ENCODE results near the gene C19orf85. TPM values are rescaled to one million over a fixed set of nuclear protein-coding genes. Genes with fewer than 3 reads are reported as not detected.
"Not testable (repeated sequence)": the region's sequence is repeated elsewhere in the genome, so short reads cannot be mapped to it uniquely, and the experiment has no call there.

C19orf85 gene
- polyA plus RNA-seq, 4 donors = not detected

DNA sequence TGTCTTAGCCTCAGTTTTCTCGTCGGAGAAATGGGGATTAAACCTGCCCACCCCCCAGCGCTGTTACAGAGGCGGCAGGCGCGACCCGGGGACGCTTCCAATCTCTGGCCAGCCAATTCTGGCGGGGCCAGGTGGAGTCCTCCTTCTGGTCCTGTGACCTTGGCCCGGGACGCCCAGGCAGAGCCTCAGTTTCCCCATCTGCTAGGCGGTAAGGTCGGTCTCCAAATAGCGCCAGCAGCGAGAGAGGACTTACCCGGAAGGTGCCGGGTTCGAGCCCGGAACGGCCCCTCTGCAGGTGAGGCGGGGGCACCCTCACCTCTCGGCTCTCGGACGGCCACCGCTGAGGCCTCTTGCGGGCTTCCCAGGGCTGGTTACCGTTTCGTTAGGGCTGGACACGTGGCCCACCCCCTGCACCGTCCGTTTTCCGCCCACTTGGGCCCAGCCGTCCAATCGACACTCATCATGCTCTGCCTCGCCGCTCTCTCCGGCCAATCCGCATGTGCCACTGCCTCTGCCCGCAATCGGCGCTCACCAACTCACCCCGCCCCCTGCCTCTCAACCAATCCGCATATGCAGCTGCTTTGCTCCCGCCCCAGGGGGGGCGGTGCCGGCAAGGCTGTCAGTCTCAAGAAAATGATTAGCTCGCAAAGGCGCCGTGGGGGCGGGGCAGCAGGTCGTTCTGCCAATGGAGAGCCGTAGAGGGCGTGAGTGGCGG, 3.1 kb downstream of the C19orf85 start, which contains the start of gene ISOC2:
Gene ISOC2, minus strand, starts transcription at position 384 of the 715 bp plus-strand sequence. CDS start 5,156 bp downstream, outside the sequence.
- DNase-seq (ENCODE audit: low read depth in 4 of 4, low spot score in 2 of 4) = peak; percentile 92 to 100 (median 99)

DNA sequence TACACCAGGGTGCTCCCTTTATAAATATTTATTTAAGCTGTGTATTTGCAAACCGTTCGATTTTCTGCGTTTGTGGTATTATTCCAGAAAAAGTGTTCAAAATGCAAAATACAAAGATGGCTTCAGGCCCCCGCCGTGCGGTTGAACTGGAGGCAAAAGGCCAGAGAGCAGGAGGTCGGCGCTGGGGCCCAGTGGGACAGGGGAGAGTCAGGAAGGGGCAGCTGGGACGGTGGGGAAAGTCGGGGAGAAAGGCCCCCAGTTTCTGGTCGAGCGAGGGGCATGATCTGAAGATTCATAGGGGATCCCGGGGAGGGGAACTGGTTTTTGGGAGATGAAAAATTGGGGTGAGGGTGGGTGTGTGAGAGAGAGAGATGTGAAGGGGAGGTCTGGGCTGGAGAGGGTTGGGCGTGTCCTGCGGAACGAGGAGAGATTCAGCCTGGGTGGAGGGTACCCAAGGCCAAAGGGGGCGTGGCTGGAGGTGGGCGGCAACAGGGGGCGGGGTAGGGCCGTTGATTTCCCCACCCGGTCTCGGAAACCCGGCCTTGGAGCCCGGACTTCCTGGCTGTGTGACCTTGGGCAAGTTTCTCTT, 3.8 kb downstream of the C19orf85 start:
- DNase-seq (ENCODE audit: low read depth in 4 of 4, low spot score in 2 of 4) = no peak

DNA sequence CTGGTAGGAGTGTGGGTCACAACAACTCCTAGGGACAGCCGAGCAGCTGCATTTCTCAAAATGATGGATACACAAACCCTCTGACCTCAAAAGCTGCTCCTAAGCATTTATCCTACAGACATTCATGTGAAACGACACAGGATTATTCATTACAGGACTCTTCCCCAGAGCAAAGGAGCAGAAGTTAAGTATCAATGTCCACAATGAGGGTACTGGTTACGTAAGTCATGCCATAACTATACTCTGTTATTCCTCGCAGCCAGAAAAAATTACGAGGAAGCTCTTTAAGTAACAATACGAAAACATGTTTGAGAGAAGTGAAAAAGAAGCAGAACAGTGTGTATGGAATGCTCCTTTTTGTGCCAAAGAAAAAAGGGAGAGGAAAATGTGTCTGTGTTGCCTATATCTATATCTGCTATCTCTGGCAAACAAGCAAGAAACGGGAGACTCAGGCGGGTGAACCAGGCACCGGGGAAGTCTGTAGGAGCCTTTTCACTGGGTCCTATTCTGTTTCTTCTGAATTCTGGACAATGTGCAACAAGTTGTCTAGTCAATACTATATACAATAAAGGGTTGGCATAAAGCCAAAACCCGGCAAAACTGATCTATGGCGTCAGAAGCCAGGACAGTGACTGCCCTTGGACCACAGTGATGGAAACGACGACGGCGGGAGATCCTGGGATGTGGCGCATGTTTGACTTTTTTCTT, 4.4 kb downstream of the C19orf85 start:
- DNase-seq (ENCODE audit: low read depth in 4 of 4, low spot score in 2 of 4) = no peak

DNA sequence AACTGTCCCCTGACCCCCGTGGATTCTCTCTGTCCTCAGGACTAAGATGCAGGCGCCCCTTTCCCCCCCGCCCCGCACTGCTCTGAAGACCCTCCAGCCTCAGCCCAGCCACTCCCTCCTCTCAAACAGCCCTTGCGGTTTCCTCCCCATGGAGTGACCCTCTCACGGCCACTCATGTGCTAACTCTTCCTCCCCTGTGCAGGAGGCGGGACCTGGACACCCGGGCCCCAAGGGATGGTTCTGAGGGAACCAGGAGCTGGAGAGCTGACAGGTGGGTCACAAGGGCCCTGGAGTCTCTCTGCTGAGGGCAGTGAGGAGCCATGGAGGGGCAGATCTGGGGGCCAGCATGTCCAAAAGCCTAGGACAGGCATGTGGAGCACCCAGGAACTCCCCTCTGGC, 5.0 kb downstream of the C19orf85 start:
- DNase-seq (ENCODE audit: low read depth in 4 of 4, low spot score in 2 of 4) = no peak

DNA sequence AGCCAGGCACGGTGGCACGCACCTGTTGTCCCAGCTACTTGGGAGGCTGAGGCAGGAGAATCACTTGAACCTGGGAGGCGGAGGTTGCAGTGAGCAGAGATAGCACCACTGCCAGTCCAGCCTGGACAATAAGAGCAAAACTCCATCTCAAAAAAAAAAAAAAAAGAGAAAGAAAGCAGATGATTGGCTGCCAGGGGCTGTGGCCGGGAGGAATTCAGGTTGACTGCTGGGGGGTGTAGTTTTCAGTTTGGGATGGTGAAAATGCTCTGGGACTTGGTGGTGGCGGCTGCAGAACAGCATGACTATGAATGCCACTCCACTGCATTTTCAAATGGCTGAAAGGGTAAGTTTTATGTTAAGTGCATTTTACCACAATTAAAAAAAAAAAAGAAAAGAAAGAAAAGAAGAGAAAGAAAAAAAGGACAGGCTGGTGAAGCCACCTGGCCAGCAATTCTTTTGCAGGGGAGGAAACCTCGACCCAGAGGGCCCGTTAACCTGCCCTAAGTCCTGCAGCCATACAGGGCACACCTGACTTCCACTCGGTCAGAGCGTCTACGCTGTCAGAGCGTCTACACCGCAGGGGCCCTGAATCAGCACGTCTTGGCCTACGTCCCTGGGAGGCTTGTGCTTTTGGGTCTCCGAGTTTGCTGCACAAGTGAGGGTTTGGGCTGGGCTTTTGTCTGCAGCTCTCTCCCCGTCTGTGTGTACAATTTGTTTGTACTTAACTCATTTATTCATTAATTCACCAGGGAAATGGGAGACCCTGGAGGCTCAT, 6.7 kb downstream of the C19orf85 start:
- DNase-seq (ENCODE audit: low read depth in 4 of 4, low spot score in 2 of 4) = no peak

DNA sequence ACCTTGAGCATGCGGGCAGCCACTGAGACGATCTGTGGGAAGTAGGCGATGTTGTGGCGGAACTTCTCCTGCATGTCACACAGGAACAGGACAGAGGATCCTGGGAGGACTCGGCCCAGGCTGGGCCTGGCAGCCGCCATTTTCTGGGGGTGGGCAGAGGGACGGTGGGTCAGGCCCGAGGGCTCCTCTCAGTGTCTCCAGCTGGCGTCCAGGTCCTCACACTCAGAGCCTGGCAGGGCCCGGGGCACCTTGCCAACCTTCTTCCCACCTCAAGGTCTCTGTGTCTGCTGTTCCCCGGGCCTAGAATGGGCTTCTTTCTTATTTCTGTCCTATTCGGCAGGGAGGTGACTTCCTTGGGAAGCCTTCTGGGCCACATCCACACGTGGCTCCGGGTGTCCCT, 8.2 kb downstream of the C19orf85 start:
- DNase-seq (ENCODE audit: low read depth in 4 of 4, low spot score in 2 of 4) = no peak

DNA sequence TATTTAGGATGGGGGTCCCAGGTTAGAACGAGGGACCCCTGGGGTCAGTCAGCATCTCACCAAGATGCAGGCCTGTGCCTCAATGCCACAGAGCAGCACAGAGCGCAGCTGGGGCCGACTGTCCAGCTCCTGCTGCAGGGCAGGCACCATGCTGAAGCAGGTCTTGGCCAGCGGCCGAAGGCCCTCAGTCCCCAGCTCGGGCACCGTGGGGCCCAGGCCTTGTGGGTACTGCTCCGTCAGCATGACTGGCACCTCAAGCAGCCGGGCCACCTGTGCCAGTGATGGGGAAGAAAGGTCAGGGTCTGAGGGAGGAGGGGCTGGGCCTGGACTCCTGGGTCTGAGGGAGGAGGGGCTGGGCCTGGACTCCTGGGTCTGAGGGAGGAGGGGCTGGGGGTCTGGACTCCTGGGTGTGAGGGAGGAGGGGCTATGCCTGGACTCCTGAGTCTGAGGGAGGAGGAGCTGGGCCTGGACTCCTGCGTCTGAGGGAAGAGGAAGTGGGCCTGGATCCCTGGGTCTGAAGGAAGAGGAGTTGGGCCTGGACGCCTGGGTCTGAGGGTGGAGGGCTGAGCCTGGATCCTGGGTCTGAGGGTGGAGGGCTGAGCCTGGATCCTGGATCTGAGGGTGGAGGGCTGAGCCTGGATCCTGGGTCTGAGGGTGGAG, 8.8 kb downstream of the C19orf85 start:
- no peak for DNase-seq (ENCODE audit: low read depth in 4 of 4, low spot score in 2 of 4)

DNA sequence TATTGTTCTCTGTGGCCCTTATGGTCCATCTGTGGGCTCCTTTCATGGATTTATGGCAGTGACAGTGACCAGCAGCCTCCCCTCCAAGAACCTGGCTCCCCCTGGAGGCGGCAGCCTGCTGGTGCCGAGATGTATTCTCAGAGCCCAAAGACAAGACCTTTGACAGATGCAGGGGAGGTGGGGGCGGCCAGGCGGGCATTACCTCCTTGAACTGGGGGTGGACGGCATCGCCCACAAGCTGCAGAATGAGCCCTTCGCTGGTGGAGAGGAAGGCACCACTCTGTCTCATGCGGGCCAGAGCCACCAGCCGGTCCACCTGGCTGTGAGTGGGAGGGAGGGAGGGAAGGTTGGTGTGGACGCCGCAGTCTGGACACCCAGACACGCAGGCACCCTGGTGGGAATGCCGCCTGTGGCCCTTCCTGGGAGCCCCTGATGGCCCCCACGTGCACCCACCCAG, 9.7 kb downstream of the C19orf85 start:
- no peak for DNase-seq (ENCODE audit: low read depth in 4 of 4, low spot score in 2 of 4)

DNA sequence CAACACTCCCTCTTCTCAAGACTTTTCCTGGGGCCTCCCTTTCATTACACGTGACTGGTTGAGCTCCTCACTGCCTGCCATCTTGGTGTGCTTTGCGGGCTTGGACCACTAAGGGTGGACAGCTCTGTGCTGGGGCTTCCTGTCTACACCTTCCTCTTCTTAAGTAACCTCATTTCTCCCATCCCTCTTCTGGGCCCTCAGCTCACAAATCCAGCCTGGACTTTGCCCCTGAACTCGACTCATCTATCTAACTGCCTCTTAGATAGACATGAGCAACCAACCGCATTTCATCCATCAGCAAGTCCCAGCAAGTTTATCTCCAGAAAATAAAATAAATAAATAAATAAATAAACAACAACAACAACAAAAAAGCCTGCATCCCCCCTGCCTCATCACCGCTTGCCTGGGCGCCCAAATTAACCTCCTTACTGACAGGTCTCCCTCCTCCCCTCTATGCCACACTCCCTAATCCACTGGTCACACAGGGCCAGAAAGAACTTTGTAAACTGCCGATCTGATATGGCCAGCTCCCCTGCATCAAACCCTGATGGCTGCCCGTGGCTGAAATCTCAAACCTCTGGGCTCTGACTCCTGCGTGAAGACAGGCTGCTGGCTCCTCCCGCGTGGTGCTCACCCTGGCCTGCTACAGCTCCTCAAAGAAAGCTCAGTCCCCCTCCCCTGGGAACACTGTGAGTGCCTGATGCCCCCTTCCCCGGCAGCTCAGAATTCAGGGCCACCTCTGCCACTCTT, 10.9 kb downstream of the C19orf85 start:
- no peak for DNase-seq (ENCODE audit: low read depth in 4 of 4, low spot score in 2 of 4)

- DNase-seq (ENCODE audit: low read depth in 4 of 4, low spot score in 2 of 4) = peak in 3 of 4 donors; percentile 71 to 85 (median 84)
Observed at GRCh38 chr19:55452749-55453346, 11.7 kb downstream of the C19orf85 start.

DNA sequence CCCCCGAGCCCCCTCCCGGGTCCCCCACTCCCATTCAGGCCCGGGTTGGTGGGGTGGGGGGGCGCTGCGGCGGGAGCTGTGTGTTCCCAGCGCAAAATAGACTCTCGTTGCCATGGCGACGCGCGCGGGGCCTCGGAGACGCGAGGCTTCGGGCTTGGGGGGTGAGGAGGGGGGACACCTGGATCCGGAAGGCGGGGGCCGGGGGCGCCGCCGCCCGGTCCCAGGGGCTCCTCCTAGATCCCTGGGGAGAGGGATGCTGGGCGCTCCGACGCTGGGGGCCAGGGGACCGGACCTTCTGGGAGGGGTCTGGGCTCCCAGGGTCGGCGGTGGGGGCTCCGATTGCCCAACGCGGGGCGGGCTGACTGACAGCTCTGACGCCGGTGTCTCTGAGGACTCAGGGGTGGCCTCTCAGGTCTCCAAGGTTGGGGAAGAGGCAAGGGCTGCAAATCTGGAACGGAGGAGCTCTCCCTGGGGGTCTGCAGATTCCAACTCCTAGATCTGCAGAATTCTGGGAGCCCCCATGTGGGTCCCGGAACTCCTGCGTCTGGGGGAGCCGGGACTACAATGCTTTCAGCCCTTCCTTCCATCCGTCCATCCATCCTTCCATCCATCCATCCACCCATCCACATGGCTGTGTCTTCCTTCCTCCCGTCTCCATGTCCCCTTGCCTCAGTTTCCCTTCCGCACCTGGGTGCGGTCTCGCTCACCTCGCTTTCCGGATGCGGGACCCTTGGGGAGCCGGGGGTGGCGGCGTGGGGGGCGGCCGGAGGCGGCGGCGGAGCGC, 12.4 kb downstream of the C19orf85 start:
- DNase-seq (ENCODE audit: low read depth in 4 of 4, low spot score in 2 of 4) = no peak

- no peak for DNase-seq (ENCODE audit: low read depth in 4 of 4, low spot score in 2 of 4)
Observed at GRCh38 chr19:55451163-55451964, 13.2 kb downstream of the C19orf85 start.

DNA sequence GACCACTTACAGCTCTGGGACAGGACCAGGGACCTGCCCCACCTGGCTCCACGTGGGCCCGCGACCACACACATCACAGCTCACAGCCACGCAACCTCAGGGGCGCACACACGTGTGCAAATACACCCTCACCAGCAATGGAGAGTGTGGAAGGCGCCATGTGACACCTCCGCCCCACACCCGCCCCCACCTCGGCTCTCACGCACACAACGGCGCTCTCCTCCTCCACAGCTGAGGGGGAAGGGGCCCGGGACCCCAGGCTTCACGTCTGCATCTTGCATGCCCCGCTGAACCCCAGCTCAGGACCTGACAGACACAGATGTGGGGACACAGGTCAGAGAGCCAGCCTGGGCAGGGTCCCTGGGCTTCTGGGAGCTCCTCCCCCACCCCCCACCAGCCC, 15.1 kb downstream of the C19orf85 start:
- DNase-seq (ENCODE audit: low read depth in 4 of 4, low spot score in 2 of 4) = no peak

DNA sequence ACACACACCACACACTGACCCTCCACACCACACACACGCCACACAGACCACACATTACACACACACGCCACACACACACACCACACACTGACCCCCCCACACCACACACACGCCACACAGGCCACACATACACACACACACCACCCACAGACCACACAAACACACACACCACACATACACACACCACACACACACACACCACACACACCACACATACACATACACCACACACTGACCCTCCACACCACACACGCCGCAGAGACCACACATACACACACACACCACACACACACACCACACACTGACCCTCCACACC, 16.4 kb downstream of the C19orf85 start:
- not testable (repeated sequence) for DNase-seq (ENCODE audit: low read depth in 4 of 4, low spot score in 2 of 4)

GRCh38 chr19:55447421-55448174, 17.0 kb downstream of the C19orf85 start:
- no peak for DNase-seq (ENCODE audit: low read depth in 4 of 4, low spot score in 2 of 4)

DNA sequence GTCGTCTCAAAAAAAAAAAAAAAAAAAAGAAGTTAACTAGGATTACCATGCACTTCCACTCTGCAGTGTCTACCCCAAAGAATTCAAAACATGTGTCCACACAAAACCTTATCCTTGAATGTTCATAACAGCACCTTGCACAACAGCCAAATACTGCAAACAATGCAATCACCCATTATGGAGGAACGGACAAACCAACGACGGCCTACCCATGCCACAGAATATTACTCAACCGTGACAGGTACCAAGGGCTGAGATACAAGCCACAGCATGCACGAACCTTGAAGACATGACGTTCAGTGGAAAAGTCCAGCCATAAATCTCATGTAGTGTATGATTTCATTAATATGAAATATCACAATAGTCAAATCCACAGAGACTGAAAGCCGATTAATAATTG, 18.5 kb downstream of the C19orf85 start:
- DNase-seq (ENCODE audit: low read depth in 4 of 4, low spot score in 2 of 4) = no peak

DNA sequence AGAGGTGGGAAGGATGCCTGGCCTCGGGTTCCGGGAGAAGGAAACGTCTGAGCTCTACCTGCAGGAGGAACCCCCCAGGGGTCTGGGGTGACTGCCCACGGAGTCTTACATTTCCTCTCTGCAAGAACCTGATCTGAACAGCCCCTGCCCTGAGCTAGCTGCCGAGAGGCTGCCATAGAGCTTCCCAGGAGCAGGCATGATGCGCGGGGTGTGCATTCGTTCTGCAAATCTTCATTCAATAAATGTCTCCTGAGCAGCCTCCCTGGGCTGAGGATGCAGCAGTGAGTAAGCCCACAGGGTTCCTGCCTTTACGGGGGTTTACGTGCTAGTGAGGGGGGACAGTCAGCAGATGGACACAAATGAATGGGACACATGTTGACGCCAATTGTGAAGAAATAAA, 19.9 kb downstream of the C19orf85 start:
- no peak for DNase-seq (ENCODE audit: low read depth in 4 of 4, low spot score in 2 of 4)

Data from left renal cortex interstitium (tissue), 4 donors.